Natural killer cell treated with Interleukin-12 subunit alpha and Interleukin-12 subunit beta and Interleukin-15 and Interleukin-18, amount 100 ng/mL, for 72 hours (primary cell): ENCODE results near the gene RAB33B. TPM values are rescaled to one million over a fixed set of nuclear protein-coding genes. Genes with fewer than 3 reads are reported as not detected.
"Not testable (repeated sequence)": the region's sequence is repeated elsewhere in the genome, so short reads cannot be mapped to it uniquely, and the experiment has no call there.

Experiments
- ATAC-seq, 2 donors: fragments of 150-1000 bp; cut with Tn5 transposase in 1 of 2; sonication (Bioruptor Pico), chemical (Tn5 transposase) in 1 of 2; 2 replicates each; pipeline ENCODE4 v1.10.0; 2021
- DNase-seq: peaks from one replicate; pipeline ENCODE4 v3.0.0; 2022; ENCODE audit warnings: low spot score
- H3K27ac Mint-ChIP-seq, 2 donors: 1 replicate in 1 of 2; 2 replicates in 1 of 2; pipeline ENCODE4 v1.8.0; 2022; ENCODE audit warnings: mixed read lengths in 2 of 2, mild to moderate bottlenecking in 1 of 2, moderate library complexity in 1 of 2
- H3K27me3 Mint-ChIP-seq, 2 donors: 1 replicate in 1 of 2; 2 replicates in 1 of 2; pipeline ENCODE4 v1.8.0; 2022; ENCODE audit warnings: mixed read lengths in 2 of 2
- H3K36me3 Mint-ChIP-seq: one replicate; pipeline ENCODE4 v1.8.0; 2022; ENCODE audit warnings: mixed read lengths
- H3K4me1 Mint-ChIP-seq, 2 donors: 1 replicate in 1 of 2; 2 replicates in 1 of 2; pipeline ENCODE4 v1.8.0; 2022; ENCODE audit warnings: low read depth in 2 of 2, mixed read lengths in 2 of 2, mild to moderate bottlenecking in 1 of 2
- H3K4me3 Mint-ChIP-seq: one replicate; pipeline ENCODE4 v1.8.0; 2022; ENCODE audit warnings: mixed read lengths
- H3K9me3 Mint-ChIP-seq: 2 replicates; pipeline ENCODE4 v1.8.0; 2022; ENCODE audit warnings: mixed read lengths
- total RNA-seq, 2 donors: library from RNA; stranded (reverse); gene quantifications; one replicate each; pipeline ENCODE4 v1.2.3, GENCODE V29; 2022

RAB33B gene
- 10 to 100 TPM in 1 of 2 donors, 1 to 10 TPM in 1; 6.8 to 10.0 TPM for total RNA-seq

- peaks cover 42 to 70% of the 10 kb centered on the region in 2 donors for H3K4me1 Mint-ChIP-seq
- DNase-seq (no peak), ATAC-seq (peak in 1 of 2 donors; percentile 0)
Observed at GRCh38 chr4:139454111-139455045, at the start of gene RAB33B. Gene RAB33B, plus strand, starts transcription at chr4:139454121. Its CDS starts 75 bp downstream, at chr4:139454196.

DNA sequence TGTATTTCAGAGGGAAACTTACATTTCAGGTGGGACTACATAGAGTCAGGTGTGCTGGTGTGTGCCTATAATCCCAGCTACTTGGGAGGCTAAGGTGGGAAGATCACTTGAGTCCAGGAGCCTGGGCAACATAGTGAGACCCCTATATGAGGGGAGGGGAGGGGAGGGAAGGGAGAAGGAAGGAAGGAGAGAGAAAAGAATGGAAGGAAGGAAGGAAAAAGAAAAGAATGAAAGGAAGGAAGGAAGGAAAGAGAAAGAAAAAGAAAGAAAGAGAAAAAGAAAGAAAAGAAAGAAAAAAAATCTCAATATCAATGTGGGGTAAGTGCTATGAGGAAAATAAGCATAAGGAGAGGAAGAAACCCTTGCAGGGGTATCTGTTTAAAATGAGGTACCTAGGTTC lies 43.6 kb upstream of the RAB33B start:
- DNase-seq (no peak), ATAC-seq (no peak)
- Mint-ChIP-seq H3K36me3 (peaks cover 20% of the 10 kb centered on the region), H3K4me3 (no peak overlapping the region), H3K9me3 (no peaks in the 10 kb centered on the region), H3K27me3 (no peaks in the 10 kb centered on the region), H3K27ac (no peak overlapping the region), H3K4me1 (peaks cover 0 to 8% of the 10 kb centered on the region in 2 donors)

More at GRCh38 chr4:139454111-139455045, at the start of gene RAB33B:
- no peaks in the 10 kb centered on the region for H3K9me3 Mint-ChIP-seq
- no peaks in the 10 kb centered on the region for H3K27me3 Mint-ChIP-seq
- H3K4me3 Mint-ChIP-seq: peak within 1 kb of the TSS; percentile 98
- peak within 1 kb of the TSS; percentile 94 to 97 for H3K27ac Mint-ChIP-seq
- no peaks in the 10 kb centered on the region for H3K36me3 Mint-ChIP-seq

DNA sequence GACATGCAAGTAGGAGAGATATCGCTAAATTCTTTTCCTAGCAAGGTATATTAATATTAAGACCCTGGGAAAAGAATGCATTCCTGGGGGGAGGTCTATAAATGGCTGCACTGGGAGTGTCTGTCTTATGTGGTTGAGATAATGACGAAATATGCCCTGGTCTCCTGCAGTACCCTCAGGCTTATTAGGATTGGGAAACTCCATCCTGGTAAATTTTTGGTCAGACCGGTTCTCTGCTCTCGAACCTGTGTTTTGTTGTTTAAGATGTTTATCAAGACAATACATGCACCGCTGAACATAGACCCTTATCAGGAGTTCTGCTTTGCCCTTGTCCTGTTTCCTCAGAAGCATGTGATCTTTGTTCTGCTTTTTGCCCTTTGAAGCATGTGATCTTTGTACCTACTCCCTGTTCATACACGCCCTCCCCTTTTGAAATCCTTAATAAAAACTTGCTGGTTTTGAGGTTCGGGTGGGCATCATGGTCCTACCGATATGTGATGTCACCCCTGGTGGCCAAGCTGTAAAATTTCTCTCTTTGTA lies 39.2 kb upstream of the RAB33B start:
- ATAC-seq, H3K9me3 Mint-ChIP-seq, H3K27me3 Mint-ChIP-seq, H3K4me3 Mint-ChIP-seq, H3K27ac Mint-ChIP-seq, DNase-seq: not testable (repeated sequence)
- peaks cover 15 to 16% of the 10 kb centered on the region in 2 donors for H3K4me1 Mint-ChIP-seq
- peaks cover 19% of the 10 kb centered on the region for H3K36me3 Mint-ChIP-seq

- H3K27me3 Mint-ChIP-seq: no peaks in the 10 kb centered on the region
- no peaks in the 10 kb centered on the region for H3K9me3 Mint-ChIP-seq
- peaks cover 26% of the 10 kb centered on the region for H3K36me3 Mint-ChIP-seq
- no peak overlapping the region for H3K4me3 Mint-ChIP-seq
- no peak overlapping the region for H3K27ac Mint-ChIP-seq
- DNase-seq (peak; percentile 74), ATAC-seq (no peak)
- peaks cover 26% of the 10 kb centered on the region in 2 donors for H3K4me1 Mint-ChIP-seq
Observed at GRCh38 chr4:139416073-139416673, 37.7 kb upstream of the RAB33B start.

DNA sequence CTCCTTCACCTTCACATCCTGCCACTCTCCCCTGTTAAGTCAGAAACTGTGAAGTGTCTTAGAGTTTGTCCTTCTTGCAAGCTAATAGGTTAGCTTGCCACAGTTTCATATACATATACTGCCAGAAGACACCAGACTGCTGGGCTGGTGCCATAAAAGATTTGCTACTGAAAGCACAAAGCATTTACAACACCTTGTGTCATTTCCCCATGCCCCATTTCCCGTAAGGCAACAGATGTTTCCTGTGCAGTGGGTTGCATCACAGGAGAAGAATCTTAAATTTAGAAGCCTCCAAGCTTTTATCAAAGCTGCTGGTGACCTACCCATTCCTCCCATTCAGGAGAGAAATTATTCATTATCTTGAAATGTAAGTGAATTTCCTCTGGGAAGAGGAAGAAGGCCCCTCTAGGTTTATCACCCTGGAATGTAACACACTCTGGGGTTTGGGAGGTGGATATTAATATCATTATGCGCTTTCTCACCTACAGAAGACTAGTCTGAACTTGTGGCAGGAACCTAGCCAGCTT lies 34.5 kb upstream of the RAB33B start:
- Mint-ChIP-seq H3K36me3 (peaks cover 31% of the 10 kb centered on the region), H3K9me3 (no peaks in the 10 kb centered on the region), H3K27me3 (no peaks in the 10 kb centered on the region), H3K27ac (peak overlapping the region; percentile 92 to 94), H3K4me3 (peak overlapping the region; percentile 78), H3K4me1 (peaks cover 24 to 26% of the 10 kb centered on the region in 2 donors)
- DNase-seq: peak; percentile 88
- ATAC-seq: peak; percentile 95 to 96

- H3K4me1 Mint-ChIP-seq: peaks cover 26 to 28% of the 10 kb centered on the region in 2 donors
- H3K36me3 Mint-ChIP-seq: peaks cover 24% of the 10 kb centered on the region
- H3K27me3 Mint-ChIP-seq: no peaks in the 10 kb centered on the region
- H3K4me3 Mint-ChIP-seq: no peak overlapping the region
- DNase-seq (no peak), ATAC-seq (no peak)
- H3K27ac Mint-ChIP-seq: peak overlapping the region; percentile 92 to 94
- no peaks in the 10 kb centered on the region for H3K9me3 Mint-ChIP-seq
Observed at GRCh38 chr4:139420652-139421051, 33.3 kb upstream of the RAB33B start.

DNA sequence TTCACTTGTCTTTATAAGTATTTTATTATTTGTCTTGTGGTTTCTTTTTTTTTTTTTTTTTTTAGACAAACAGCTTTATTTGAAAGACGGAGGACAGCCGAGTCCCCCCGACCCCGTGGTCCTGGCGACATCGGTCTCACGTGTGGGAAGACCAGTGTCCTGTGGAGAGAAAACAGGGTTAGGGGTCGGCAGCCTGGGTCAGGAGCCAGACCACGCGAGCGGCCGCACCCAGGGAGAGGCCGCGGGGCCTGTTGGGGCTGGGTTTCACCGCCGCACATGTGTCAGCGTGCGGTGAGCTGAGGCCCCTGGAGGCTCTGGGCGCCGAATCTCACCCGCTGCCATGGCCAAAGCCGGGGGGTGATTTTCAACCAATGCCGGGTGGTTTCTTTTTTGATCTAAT lies 17.8 kb upstream of the RAB33B start:
- Mint-ChIP-seq H3K4me3 (no peak overlapping the region), H3K27me3 (no peaks in the 10 kb centered on the region), H3K36me3 (peaks cover 41% of the 10 kb centered on the region), H3K4me1 (no peaks in the 10 kb centered on the region), H3K27ac (no peak overlapping the region), H3K9me3 (peaks cover 9% of the 10 kb centered on the region)
- DNase-seq (no peak), ATAC-seq (no peak)

- Mint-ChIP-seq H3K4me3 (no peak overlapping the region), H3K27me3 (no peaks in the 10 kb centered on the region), H3K27ac (no peak overlapping the region), H3K36me3 (peaks cover 39% of the 10 kb centered on the region), H3K9me3 (peaks cover 9% of the 10 kb centered on the region), H3K4me1 (no peaks in the 10 kb centered on the region)
- ATAC-seq (no peak), DNase-seq (no peak)
Observed at GRCh38 chr4:139438141-139438540, 15.8 kb upstream of the RAB33B start.

- Mint-ChIP-seq H3K27ac (no peak overlapping the region), H3K4me3 (no peak overlapping the region), H3K36me3 (peaks cover 39% of the 10 kb centered on the region), H3K4me1 (peaks cover 0 to 2% of the 10 kb centered on the region in 2 donors), H3K27me3 (no peaks in the 10 kb centered on the region), H3K9me3 (peaks cover 9% of the 10 kb centered on the region)
- ATAC-seq (no peak), DNase-seq (no peak)
Observed at GRCh38 chr4:139441029-139441428, 12.9 kb upstream of the RAB33B start.

DNA sequence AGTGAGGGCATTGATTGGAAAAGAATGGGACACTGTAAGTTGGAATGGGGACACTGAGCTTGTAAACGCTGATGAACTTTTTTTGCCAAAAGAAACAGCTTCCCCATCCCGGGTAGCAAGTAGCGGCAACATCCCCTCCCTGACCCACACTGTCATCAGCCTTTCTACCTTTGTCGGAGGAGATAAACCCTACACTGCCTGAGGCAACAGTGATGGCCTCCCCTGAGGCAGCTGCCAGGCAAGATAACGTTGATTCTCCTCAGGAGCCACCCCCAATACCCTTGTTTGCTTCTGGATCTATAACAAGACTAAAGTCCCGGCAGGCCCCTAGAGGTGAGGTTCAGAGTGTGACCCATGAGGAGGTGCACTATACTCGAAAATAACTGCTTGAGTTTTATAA lies 10.3 kb upstream of the RAB33B start:
- H3K27me3 Mint-ChIP-seq: no peaks in the 10 kb centered on the region
- DNase-seq (no peak), ATAC-seq (no peak)
- peaks cover 9% of the 10 kb centered on the region for H3K9me3 Mint-ChIP-seq
- no peak overlapping the region for H3K4me3 Mint-ChIP-seq
- H3K27ac Mint-ChIP-seq: no peak overlapping the region
- peaks cover 16% of the 10 kb centered on the region for H3K36me3 Mint-ChIP-seq
- H3K4me1 Mint-ChIP-seq: peaks cover 0 to 2% of the 10 kb centered on the region in 2 donors

- not testable (repeated sequence) for H3K27me3 Mint-ChIP-seq, DNase-seq, H3K36me3 Mint-ChIP-seq, H3K4me3 Mint-ChIP-seq, H3K4me1 Mint-ChIP-seq, H3K9me3 Mint-ChIP-seq, H3K27ac Mint-ChIP-seq, ATAC-seq
Observed at GRCh38 chr4:139444881-139445280, 9.0 kb upstream of the RAB33B start.

DNA sequence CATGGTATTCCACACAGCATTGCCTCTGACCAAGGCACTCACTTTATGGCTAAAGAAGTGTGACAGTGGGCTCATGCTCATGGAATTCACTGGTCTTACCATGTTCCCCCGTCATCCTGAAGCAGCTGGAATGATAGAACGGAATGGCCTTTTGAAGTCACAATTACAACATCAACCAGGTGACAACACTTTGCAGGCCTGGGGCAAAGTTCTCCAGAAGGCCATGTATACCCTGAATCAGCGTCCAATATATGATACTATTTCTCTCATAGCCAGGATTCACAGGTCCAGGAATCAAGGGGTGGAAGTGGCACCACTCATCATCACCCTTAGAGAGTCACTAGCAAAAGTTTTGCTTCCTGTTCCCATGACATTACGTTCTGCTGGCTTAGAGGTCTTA lies 6.8 kb upstream of the RAB33B start:
- not testable (repeated sequence) for H3K4me1 Mint-ChIP-seq, H3K36me3 Mint-ChIP-seq, H3K27me3 Mint-ChIP-seq, H3K4me3 Mint-ChIP-seq, DNase-seq, ATAC-seq, H3K27ac Mint-ChIP-seq, H3K9me3 Mint-ChIP-seq

DNA sequence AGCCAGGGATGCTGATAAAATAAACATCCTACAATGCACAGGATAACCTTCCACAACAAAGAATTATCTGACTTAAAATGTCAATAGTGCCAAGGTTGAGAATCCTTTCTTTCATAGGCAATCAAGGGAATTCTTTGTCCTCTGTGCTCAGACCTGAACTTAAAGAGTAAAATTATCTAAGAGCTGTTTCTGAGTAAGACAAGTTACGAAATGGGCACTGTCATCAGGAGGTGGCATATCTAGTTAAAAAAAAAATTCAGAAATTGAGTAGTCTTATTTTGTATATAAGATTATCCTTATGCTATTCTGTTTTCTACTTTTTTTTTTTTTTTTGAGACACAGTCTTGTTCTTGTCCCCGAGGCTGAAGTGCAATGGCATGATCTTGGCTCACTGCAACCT lies 3.3 kb upstream of the RAB33B start:
- no peak overlapping the region for H3K27ac Mint-ChIP-seq
- peaks cover 21 to 37% of the 10 kb centered on the region in 2 donors for H3K4me1 Mint-ChIP-seq
- H3K9me3 Mint-ChIP-seq: no peaks in the 10 kb centered on the region
- DNase-seq: no peak
- H3K4me3 Mint-ChIP-seq: no peak overlapping the region
- ATAC-seq: no peak
- no peaks in the 10 kb centered on the region for H3K27me3 Mint-ChIP-seq
- no peaks in the 10 kb centered on the region for H3K36me3 Mint-ChIP-seq

- ATAC-seq (no peak), DNase-seq (no peak)
- no peaks in the 10 kb centered on the region for H3K9me3 Mint-ChIP-seq
- H3K36me3 Mint-ChIP-seq: no peaks in the 10 kb centered on the region
- no peaks in the 10 kb centered on the region for H3K27me3 Mint-ChIP-seq
- peak overlapping the region; percentile 94 to 97 for H3K27ac Mint-ChIP-seq
- H3K4me1 Mint-ChIP-seq: peaks cover 29 to 51% of the 10 kb centered on the region in 2 donors
- H3K4me3 Mint-ChIP-seq: peak overlapping the region; percentile 98
Observed at GRCh38 chr4:139451997-139452396, 1.9 kb upstream of the RAB33B start.
